Tongue (tissue), 2 donors: ENCODE data around the gene GAS6. TPM values are rescaled to one million over a fixed set of nuclear protein-coding genes. Genes with fewer than 3 reads are reported as not detected.
"Not testable (repeated sequence)": the region's sequence is repeated elsewhere in the genome, so short reads cannot be mapped to it uniquely, and the experiment has no call there.

Source experiments
- DNase-seq: peaks from one replicate; pipeline ENCODE4 v3.0.0-alpha.2; 2015
- total RNA-seq: library from RNA; depleted of rRNA; stranded (reverse); fragments of >200 nt; gene quantifications from one replicate; pipeline ENCODE4 v1.2.3, GENCODE V29; 2014

Gene GAS6
- 85.8 TPM for total RNA-seq

- DNase-seq = peak; percentile 53
These were observed at the start of gene GAS6 for GRCh38 chr13:113863524-113864272. Gene GAS6, minus strand, starts transcription at chr13:113864076. Its CDS starts 156 bp downstream, at chr13:113863920.

- not testable (repeated sequence) for DNase-seq
These were observed 49.5 kb upstream of the GAS6 start for GRCh38 chr13:113913408-113913807.

- DNase-seq = no peak
These were observed 48.7 kb upstream of the GAS6 start for GRCh38 chr13:113912596-113912995.

GRCh38 chr13:113907635-113908617 is 44.0 kb upstream of the GAS6 start:
- DNase-seq = peak; percentile 25

- DNase-seq = no peak
These were observed 42.7 kb upstream of the GAS6 start for GRCh38 chr13:113906571-113906970.

- no peak for DNase-seq
These were observed 42.1 kb upstream of the GAS6 start for GRCh38 chr13:113905942-113906341.

- no peak for DNase-seq
These were observed 41.1 kb upstream of the GAS6 start for GRCh38 chr13:113905018-113905417.

GRCh38 chr13:113904411-113904810 is 40.5 kb upstream of the GAS6 start:
- DNase-seq = no peak

- DNase-seq = no peak
These were observed 40.0 kb upstream of the GAS6 start for GRCh38 chr13:113903912-113904311.

- DNase-seq = no peak
These were observed 39.3 kb upstream of the GAS6 start for GRCh38 chr13:113902986-113903775.

- DNase-seq = peak; percentile 30
These were observed 38.6 kb upstream of the GAS6 start for GRCh38 chr13:113902481-113902880.

- no peak for DNase-seq
These were observed 37.8 kb upstream of the GAS6 start for GRCh38 chr13:113901642-113902041.

- no peak for DNase-seq
These were observed 37.4 kb upstream of the GAS6 start for GRCh38 chr13:113901231-113901630.

GRCh38 chr13:113900646-113901045 is 36.8 kb upstream of the GAS6 start:
- DNase-seq = no peak

GRCh38 chr13:113898391-113898790 is 34.5 kb upstream of the GAS6 start:
- no peak for DNase-seq

GRCh38 chr13:113897966-113898365 is 34.1 kb upstream of the GAS6 start:
- DNase-seq = no peak

- DNase-seq = no peak
These were observed 33.3 kb upstream of the GAS6 start for GRCh38 chr13:113897161-113897560.

GRCh38 chr13:113895436-113895835 is 31.6 kb upstream of the GAS6 start:
- DNase-seq = no peak

- no peak for DNase-seq
These were observed 27.1 kb upstream of the GAS6 start for GRCh38 chr13:113890774-113891480.

GRCh38 chr13:113889467-113889866 is 25.6 kb upstream of the GAS6 start:
- no peak for DNase-seq

- no peak for DNase-seq
These were observed 24.9 kb upstream of the GAS6 start for GRCh38 chr13:113888701-113889330.
